NT2/D1 (cell line): Measurements from ENCODE around the gene TSEN2.

ENCODE experiments used
- SUZ12 ChIP-seq: IDR thresholded peaks from 2 replicates; pipeline ENCODE4 v1.6.1; 2011; ENCODE audit not compliant: insufficient read length, insufficient read depth; ENCODE audit errors: extremely low read depth
- YY1 ChIP-seq: IDR thresholded peaks from 2 replicates; pipeline ENCODE4 v1.6.1; 2011; ENCODE audit not compliant: insufficient read length, insufficient read depth
- ZNF274 ChIP-seq: IDR thresholded peaks from 2 replicates; pipeline ENCODE4 v1.6.1; 2011; ENCODE audit warnings: mild to moderate bottlenecking, low read depth, low read length

DNA sequence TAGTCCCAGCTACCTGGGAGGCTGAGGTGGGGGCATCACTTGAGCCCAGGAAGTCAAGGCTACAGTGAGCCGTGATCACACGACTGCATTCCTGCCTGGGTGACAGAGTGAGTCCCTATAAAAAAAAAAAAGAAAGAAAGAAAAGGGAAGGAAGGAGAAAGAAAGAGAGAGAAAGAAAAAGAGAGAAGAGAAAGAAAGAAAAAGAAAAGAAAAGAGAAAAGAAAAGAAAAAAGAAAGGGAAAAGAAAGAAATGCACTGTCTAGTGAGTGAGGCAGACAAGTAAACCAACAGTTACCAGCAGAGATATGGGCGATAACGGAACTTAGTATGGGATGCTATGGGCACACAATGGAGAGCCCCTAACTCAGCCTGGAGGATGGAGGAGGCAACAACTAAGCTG lies 37.2 kb upstream of the TSEN2 start:
- TF ChIP-seq ZNF274 (no peak), SUZ12 (no peak), YY1 (no peak)
